DOHH2 (cell line): ENCODE data around the gene TBC1D22A.

Source experiments
- H3F3A ChIP-seq: fragments of 200-600 bp; sonication (generic), shearing (Covaris generic); 2 replicates; pipeline ENCODE4 v1.6.0; 2016; ENCODE audit warnings: antibody characterized with exemption, mild to moderate bottlenecking; ENCODE audit not compliant: control insufficient read depth, insufficient read depth
- H3K27ac ChIP-seq: fragments of 200-600 bp; sonication (generic); 2 replicates; pipeline ENCODE4 v1.5.1; 2014; ENCODE audit warnings: low read depth, mild to moderate bottlenecking, low read length, moderate library complexity
- H3K27me3 ChIP-seq: fragments of 200-600 bp; sonication (generic); 2 replicates; pipeline ENCODE4 v1.6.1; 2014; ENCODE audit warnings: mild to moderate bottlenecking, low read length, mixed read lengths; ENCODE audit not compliant: control insufficient read depth
- H3K36me3 ChIP-seq: fragments of 200-600 bp; sonication (generic); 2 replicates; pipeline ENCODE4 v1.6.1; 2014; ENCODE audit warnings: mild to moderate bottlenecking, low read length, moderate library complexity, mixed read lengths; ENCODE audit not compliant: control insufficient read depth
- H3K4me1 ChIP-seq: fragments of 200-600 bp; sonication (generic); 2 replicates; pipeline ENCODE4 v1.6.1; 2014; ENCODE audit warnings: mild to moderate bottlenecking, low read length, mixed read lengths; ENCODE audit not compliant: control insufficient read depth
- H3K4me2 ChIP-seq: fragments of 200-600 bp; sonication (generic); 2 replicates; pipeline ENCODE4 v1.6.0; 2014; ENCODE audit warnings: mild to moderate bottlenecking, low read length, moderate library complexity
- H3K4me3 ChIP-seq: fragments of 200-600 bp; sonication (generic); 2 replicates; pipeline ENCODE4 v1.5.1; 2014; ENCODE audit warnings: mild to moderate bottlenecking, low read length, mixed read lengths
- H3K79me2 ChIP-seq: fragments of 200-600 bp; sonication (generic); 2 replicates; pipeline ENCODE4 v1.6.1; 2014; ENCODE audit warnings: mild to moderate bottlenecking, low read length, mixed read lengths; ENCODE audit not compliant: control insufficient read depth
- H3K9me2 ChIP-seq: fragments of 200-600 bp; sonication (generic); replicated peaks from 2 replicates; pipeline ENCODE4 v1.6.1; 2014; ENCODE audit warnings: mild to moderate bottlenecking, low read length, mixed read lengths; ENCODE audit not compliant: control insufficient read depth
- H3K9me3 ChIP-seq: fragments of 200-600 bp; sonication (generic); 2 replicates; pipeline ENCODE4 v1.6.1; 2014; ENCODE audit warnings: antibody characterized with exemption, low read length, mixed read lengths; ENCODE audit not compliant: control insufficient read depth, insufficient read depth
- H4K20me1 ChIP-seq: fragments of 200-600 bp; sonication (generic); 2 replicates; pipeline ENCODE4 v1.6.0; 2014; ENCODE audit warnings: low read depth, mild to moderate bottlenecking, antibody characterized with exemption, low read length, moderate library complexity; ENCODE audit not compliant: control insufficient read depth, insufficient read depth
- CTCF ChIP-seq: fragments of 200-600 bp; sonication (generic); IDR thresholded peaks from one replicate; pipeline ENCODE4 v1.5.1; 2014; ENCODE audit warnings: antibody characterized with exemption, mild to moderate bottlenecking, low read depth, low read length; ENCODE audit not compliant: poor library complexity, severe bottlenecking
- EZH2phosphoT487 ChIP-seq: fragments of 200-600 bp; sonication (generic); IDR thresholded peaks from 2 replicates; pipeline ENCODE4 v1.6.1; 2017; ENCODE audit warnings: borderline replicate concordance, mild to moderate bottlenecking, antibody characterized with exemption, low read length, moderate library complexity, mixed read lengths

Gene TBC1D22A

GRCh38 chr22:47075568-47075967, 313.1 kb downstream of the TBC1D22A start:
- H3K4me1 ChIP-seq: no peaks in the 10 kb centered on the region
- H3K79me2 ChIP-seq: peaks cover 22% of the 10 kb centered on the region
- peaks cover 52% of the 10 kb centered on the region for H3K36me3 ChIP-seq
- H3F3A ChIP-seq: no peaks in the 10 kb centered on the region
- H3K4me2 ChIP-seq: no peak overlapping the region
- H3K9me3 ChIP-seq: peaks cover 13% of the 10 kb centered on the region; the same call in 1 of the 2 replicates
- no peak overlapping the region for H3K27ac ChIP-seq
- H4K20me1 ChIP-seq: no peaks in the 10 kb centered on the region
- H3K27me3 ChIP-seq: no peaks in the 10 kb centered on the region
- TF ChIP-seq CTCF (no peak), EZH2phosphoT487 (no peak)
- no peak overlapping the region for H3K4me3 ChIP-seq
- no peaks in the 10 kb centered on the region for H3K9me2 ChIP-seq

GRCh38 chr22:47076758-47077157, 314.3 kb downstream of the TBC1D22A start:
- H3K4me3 ChIP-seq: no peak overlapping the region
- H3K4me2 ChIP-seq: no peak overlapping the region
- no peaks in the 10 kb centered on the region for H3F3A ChIP-seq
- peaks cover 13% of the 10 kb centered on the region; the same call in 1 of the 2 replicates for H3K9me3 ChIP-seq
- TF ChIP-seq EZH2phosphoT487 (no peak), CTCF (no peak)
- H3K36me3 ChIP-seq: peaks cover 47% of the 10 kb centered on the region
- H4K20me1 ChIP-seq: no peaks in the 10 kb centered on the region
- H3K79me2 ChIP-seq: peaks cover 11% of the 10 kb centered on the region
- H3K27me3 ChIP-seq: no peaks in the 10 kb centered on the region
- H3K4me1 ChIP-seq: no peaks in the 10 kb centered on the region
- no peaks in the 10 kb centered on the region for H3K9me2 ChIP-seq
- H3K27ac ChIP-seq: no peak overlapping the region

- Histone ChIP-seq H3K9me3 (no peaks in the 10 kb centered on the region; the same call in 1 of the 2 replicates), H3K36me3 (peaks cover 18% of the 10 kb centered on the region), H4K20me1 (no peaks in the 10 kb centered on the region), H3K4me2 (no peak overlapping the region), H3F3A (no peaks in the 10 kb centered on the region), H3K27me3 (no peaks in the 10 kb centered on the region), H3K4me3 (no peak overlapping the region), H3K9me2 (no peaks in the 10 kb centered on the region), H3K4me1 (no peaks in the 10 kb centered on the region), H3K79me2 (no peaks in the 10 kb centered on the region), H3K27ac (no peak overlapping the region)
- TF ChIP-seq CTCF (no peak), EZH2phosphoT487 (no peak)
Observed at GRCh38 chr22:47080100-47080499, 317.6 kb downstream of the TBC1D22A start.
